ENCODE measurements around the gene PROZ. TPM values are rescaled to one million over a fixed set of nuclear protein-coding genes. Genes with fewer than 3 reads are reported as not detected.

Gene PROZ
- total and polyA plus RNA-seq, 2 of the 13 experiments (the other 11 are each of a cell fraction or from before 2014, with no cell fraction given), result 5.6 to 22.5 TPM

- TF ChIP-seq ZBTB38 (CRISPR knock-in tag; IDR thresholded peaks at IDR 0.05) (peak; percentile 71; the same call in 1 of the 2 replicates), ZHX2 (IDR thresholded peaks at IDR 0.05; ENCODE audit: low read depth) (no peak), ZHX2 (CRISPR knock-in tag; IDR thresholded peaks at IDR 0.05; ENCODE audit: borderline replicate concordance) (0 out of 2 replicates have a peak, but pooled peaks have one; percentile 54), TOE1 (CRISPR knock-in tag; IDR thresholded peaks at IDR 0.05) (peak; percentile 64; the same call in 1 of the 2 replicates), ZNF329 (CRISPR knock-in tag; IDR thresholded peaks at IDR 0.05; ENCODE audit: low read depth) (0 out of 2 replicates have a peak, but pooled peaks have one; percentile 30), ZNF687 (CRISPR knock-in tag; IDR thresholded peaks at IDR 0.05) (peak; percentile 95), ZBTB25 (CRISPR knock-in tag; IDR thresholded peaks at IDR 0.05) (peak; percentile 53; the same call in 1 of the 2 replicates), ZNF792 (CRISPR knock-in tag; IDR thresholded peaks at IDR 0.05) (no peak), HIC2 (CRISPR knock-in tag; IDR thresholded peaks at IDR 0.05; ENCODE audit: low read depth) (no peak), ZNF879 (CRISPR knock-in tag; IDR thresholded peaks at IDR 0.05) (peak; percentile 53; the same call in 1 of the 2 replicates), JUNB (CRISPR knock-in tag; IDR thresholded peaks at IDR 0.05; ENCODE audit: borderline replicate concordance) (0 out of 2 replicates have a peak, but pooled peaks have one; percentile 39), ZMYM4 (CRISPR knock-in tag; IDR thresholded peaks at IDR 0.05) (peak; percentile 47; the same call in 1 of the 2 replicates)
These were observed 51.4 kb downstream of the PROZ start (continued) for GRCh38 chr13:113209759-113210421.

All from HepG2 (cell line).